Measurements from ENCODE around the gene CIAO1. TPM values are rescaled to one million over a fixed set of nuclear protein-coding genes. Genes with fewer than 3 reads are reported as not detected.

CIAO1 gene
- total and polyA plus RNA-seq, 2 of the 8 experiments (the other 6 are each of a cell fraction or from before 2014, with no cell fraction given): 63.7 to 99.2 TPM

DNA sequence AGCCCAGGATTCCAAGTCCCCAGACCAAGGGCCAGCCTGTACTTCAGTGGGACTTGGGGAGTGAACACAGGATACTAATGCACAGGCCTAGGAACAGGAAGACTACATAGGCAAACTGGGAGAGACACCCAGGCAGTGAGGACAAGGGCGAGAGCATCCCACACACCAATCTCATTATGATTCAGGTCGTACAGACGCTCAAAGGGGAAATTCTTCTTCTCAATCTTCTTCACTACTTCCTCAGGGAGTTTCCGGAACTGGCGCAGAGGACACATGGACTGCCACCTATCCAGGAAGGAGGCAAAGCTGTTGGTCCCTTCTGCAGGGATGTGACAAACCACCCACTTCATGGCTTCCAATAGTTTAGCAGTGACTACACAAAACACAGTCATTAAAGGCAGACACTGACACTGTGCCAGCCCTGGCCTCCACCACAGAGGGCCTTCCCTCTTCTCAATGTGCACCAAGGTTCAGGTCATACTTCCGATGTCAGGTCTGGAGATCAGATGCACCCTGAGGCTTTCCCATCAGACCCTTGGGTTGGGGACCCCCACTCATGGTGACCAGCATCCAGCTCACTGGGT is 21.3 kb downstream of the CIAO1 start (continued):
- TF ChIP-seq GTF2F1 (IDR thresholded peaks at IDR 0.05; ENCODE audit: borderline replicate concordance, low read depth, low read length) (no peak), SP1 (IDR thresholded peaks at IDR 0.05; ENCODE audit: low read depth, low read length) (no peak), ASH2L (IDR thresholded peaks at IDR 0.05; ENCODE audit: low read length) (no peak), RNF2 (IDR thresholded peaks at IDR 0.05; ENCODE audit: borderline replicate concordance, low read depth, low read length, missing control alignments, poor library complexity, severe bottlenecking) (no peak), HDAC6 (IDR thresholded peaks at IDR 0.05; ENCODE audit: low read depth, low read length) (no peak)

Measured in H1 (cell line).